Effector memory CD8-positive, alpha-beta T cell (primary cell): ENCODE data around the gene CLDN9.

ENCODE experiments used
- ATAC-seq: fragments of 150-1000 bp; cut with Tn5 transposase; replicated peaks from 2 replicates; pipeline ENCODE4 v1.10.0; 2021; ENCODE audit warnings: mild to moderate bottlenecking, moderate library complexity
- DNase-seq, 3 experiments: peaks; one replicate each; pipeline ENCODE4 v3.0.0; 2021
- H3K27ac Mint-ChIP-seq, 2 donors: one replicate each; pipeline ENCODE4 v1.8.0; 2022; ENCODE audit warnings: mild to moderate bottlenecking in 2 of 2, mixed read lengths in 2 of 2, moderate library complexity in 2 of 2
- H3K27me3 Mint-ChIP-seq, 2 donors: one replicate each; pipeline ENCODE4 v1.8.0; 2022; ENCODE audit warnings: mixed read lengths in 2 of 2
- H3K36me3 Mint-ChIP-seq: one replicate; pipeline ENCODE4 v1.8.0; 2022; ENCODE audit warnings: mild to moderate bottlenecking, moderate library complexity, mixed read lengths; ENCODE audit not compliant: insufficient read depth
- H3K4me1 Mint-ChIP-seq, 2 donors: one replicate each; pipeline ENCODE4 v1.8.0; 2022; ENCODE audit warnings: low read depth in 2 of 2, mixed read lengths in 2 of 2
- H3K4me3 Mint-ChIP-seq, 2 donors: one replicate each; pipeline ENCODE4 v1.8.0; 2022; ENCODE audit warnings: mild to moderate bottlenecking in 2 of 2, mixed read lengths in 2 of 2, moderate library complexity in 2 of 2
- H3K9me3 Mint-ChIP-seq, 2 donors: one replicate each; pipeline ENCODE4 v1.8.0; 2022; ENCODE audit warnings: mixed read lengths in 2 of 2

Gene CLDN9

DNA sequence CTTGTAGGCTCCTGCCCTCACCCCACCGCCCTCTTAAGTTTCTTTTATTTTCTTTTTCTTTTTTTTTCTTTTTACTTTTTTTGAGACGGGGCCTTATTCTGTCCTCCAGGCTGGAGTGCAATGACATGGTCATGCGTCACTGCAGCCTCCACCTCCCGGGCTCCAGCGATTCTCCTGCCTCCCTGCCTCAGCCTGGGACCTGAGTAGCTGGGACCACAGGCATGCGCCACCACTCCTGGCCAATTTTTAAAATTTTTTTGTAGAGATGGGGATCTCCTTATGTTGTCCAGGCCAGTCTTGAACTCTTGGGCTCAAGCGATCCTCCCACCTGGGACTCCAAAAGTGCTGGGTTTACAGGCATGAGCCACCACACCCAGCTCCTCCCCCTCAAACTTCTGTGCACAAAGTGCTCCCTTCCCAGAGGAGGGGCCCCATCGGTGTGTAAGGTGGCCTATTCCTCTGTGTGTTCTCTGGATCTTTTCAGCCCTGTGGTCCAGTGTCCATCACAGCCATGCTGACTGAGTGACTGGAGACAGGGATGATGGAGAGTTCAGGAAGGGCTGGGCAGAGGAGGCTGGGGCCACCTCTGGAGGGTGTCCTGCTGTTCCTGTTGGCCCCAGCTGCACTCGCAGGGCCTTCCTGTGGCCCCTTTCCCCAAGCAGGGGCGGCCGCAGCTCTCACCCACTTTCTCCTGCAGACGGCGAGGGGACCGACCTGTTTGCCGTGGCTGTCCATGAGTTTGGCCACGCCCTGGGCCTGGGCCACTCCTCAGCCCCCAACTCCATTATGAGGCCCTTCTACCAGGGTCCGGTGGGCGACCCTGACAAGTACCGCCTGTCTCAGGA lies 43.8 kb downstream of the CLDN9 start:
- Mint-ChIP-seq H3K9me3 (no peaks in the 10 kb centered on the region), H3K27me3 (no peaks in the 10 kb centered on the region), H3K27ac (peak overlapping the region; percentile 91), H3K4me1 (peaks cover 52 to 55% of the 10 kb centered on the region in 2 donors), H3K36me3 (peaks cover 22% of the 10 kb centered on the region), H3K4me3 (peak overlapping the region; percentile 91 to 92)
- ATAC-seq, result no peak
- no peak for DNase-seq

DNA sequence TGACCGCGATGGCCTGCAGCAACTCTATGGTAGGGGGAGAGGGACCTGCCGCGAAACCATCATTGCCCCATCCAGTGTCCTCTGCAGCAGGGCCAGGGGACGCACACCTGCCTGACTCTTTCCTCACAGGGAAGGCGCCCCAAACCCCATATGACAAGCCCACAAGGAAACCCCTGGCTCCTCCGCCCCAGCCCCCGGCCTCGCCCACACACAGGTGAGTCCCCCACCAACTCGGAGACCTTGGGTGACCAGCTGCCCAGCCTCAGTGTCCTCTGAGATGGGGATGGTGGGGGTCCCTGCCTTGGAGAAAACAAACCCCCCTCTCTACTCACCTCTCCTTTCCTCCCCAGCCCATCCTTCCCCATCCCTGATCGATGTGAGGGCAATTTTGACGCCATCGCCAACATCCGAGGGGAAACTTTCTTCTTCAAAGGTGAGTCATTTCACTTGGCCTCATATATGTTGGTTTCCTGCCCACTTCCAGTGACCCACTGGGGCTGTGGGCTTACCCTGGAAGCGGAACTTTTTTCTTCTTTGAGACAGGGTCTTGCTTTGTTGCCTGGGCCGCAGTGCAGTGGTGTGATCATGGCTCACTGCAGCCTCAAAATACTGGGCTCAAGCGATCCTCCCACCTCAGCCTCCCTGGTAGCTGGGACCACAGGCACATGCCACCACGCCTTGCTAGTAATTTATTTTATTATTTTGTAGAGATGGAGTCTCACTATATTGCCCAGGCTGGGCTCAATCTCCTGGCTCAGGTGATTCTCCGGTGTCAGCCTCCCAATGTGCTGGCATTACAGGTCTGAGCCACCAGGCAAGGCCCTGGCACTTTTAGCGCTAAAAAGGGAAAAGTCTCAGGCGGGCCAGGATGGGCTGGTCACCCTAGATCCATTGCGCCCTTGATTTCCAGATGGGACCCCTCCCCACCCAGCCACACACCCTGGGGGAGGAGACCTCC lies 44.7 kb downstream of the CLDN9 start:
- ATAC-seq (no peak), DNase-seq (no peak)
- Mint-ChIP-seq H3K4me3 (peak overlapping the region; percentile 91 to 92), H3K36me3 (peaks cover 19% of the 10 kb centered on the region), H3K27me3 (no peaks in the 10 kb centered on the region), H3K4me1 (peaks cover 48 to 50% of the 10 kb centered on the region in 2 donors), H3K9me3 (no peaks in the 10 kb centered on the region), H3K27ac (peak overlapping the region; percentile 91)

DNA sequence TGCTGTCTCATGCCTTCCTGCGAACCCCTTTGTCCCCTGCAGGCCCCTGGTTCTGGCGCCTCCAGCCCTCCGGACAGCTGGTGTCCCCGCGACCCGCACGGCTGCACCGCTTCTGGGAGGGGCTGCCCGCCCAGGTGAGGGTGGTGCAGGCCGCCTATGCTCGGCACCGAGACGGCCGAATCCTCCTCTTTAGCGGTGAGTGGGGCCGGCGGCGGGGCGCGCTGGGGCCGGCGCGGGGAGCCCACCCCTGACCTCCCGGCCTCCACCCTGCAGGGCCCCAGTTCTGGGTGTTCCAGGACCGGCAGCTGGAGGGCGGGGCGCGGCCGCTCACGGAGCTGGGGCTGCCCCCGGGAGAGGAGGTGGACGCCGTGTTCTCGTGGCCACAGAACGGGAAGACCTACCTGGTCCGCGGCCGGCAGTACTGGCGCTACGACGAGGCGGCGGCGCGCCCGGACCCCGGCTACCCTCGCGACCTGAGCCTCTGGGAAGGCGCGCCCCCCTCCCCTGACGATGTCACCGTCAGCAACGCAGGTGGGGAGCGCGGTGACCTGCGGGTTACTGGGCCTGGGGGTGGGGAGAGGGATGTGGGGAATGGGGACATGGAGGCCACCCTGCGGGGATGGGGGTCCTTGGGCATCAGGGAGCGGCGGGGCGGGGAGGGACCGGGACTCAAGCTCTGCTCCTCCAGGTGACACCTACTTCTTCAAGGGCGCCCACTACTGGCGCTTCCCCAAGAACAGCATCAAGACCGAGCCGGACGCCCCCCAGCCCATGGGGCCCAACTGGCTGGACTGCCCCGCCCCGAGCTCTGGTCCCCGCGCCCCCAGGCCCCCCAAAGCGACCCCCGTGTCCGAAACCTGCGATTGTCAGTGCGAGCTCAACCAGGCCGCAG lies 45.7 kb downstream of the CLDN9 start:
- H3K4me1 Mint-ChIP-seq, result peaks cover 53 to 54% of the 10 kb centered on the region in 2 donors
- H3K4me3 Mint-ChIP-seq, result peak overlapping the region; percentile 91 to 92
- H3K27ac Mint-ChIP-seq, result peak overlapping the region; percentile 60 to 96
- peak in 2 of 3 experiments; percentile 30 to 51 for DNase-seq
- H3K9me3 Mint-ChIP-seq, result no peaks in the 10 kb centered on the region
- H3K27me3 Mint-ChIP-seq, result no peaks in the 10 kb centered on the region
- H3K36me3 Mint-ChIP-seq, result peaks cover 18% of the 10 kb centered on the region
- peak; percentile 54 for ATAC-seq

DNA sequence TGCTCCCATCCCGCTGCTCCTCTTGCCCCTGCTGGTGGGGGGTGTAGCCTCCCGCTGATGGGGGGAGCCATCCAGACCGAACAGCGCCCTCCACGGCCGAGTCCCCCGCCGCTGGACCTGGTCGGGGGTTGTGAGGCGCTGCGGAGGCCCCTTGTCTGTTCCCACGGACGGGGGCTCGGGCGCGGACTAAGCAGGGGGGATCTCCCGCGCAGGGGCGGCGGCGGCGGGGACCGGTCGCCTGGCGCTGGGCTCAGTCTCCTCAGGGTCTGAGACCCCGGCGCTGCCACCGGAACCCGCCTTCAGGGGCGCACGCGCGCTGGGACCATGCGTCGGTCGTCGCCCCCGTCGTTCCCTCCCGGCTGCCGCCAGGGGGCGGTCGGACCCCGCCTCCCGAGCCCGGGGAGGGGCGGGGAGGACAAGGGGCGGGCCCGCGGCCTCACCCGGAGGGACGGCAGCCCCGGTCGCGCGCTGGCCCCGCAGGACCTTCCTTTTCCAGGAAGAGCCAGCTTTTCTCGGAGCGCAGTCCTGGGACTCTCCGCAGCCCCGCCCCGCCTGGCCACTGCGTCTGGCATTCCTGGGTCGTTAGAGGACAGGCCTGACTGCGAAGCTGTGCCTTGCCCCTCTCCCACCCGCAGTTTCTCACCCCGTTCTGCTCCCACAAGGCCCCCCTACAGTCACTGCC lies 46.5 kb downstream of the CLDN9 start:
- no peaks in the 10 kb centered on the region for H3K27me3 Mint-ChIP-seq
- H3K4me1 Mint-ChIP-seq, result peaks cover 52% of the 10 kb centered on the region in 2 donors
- H3K27ac Mint-ChIP-seq, result peak overlapping the region; percentile 94 to 96
- peak overlapping the region; percentile 91 to 92 for H3K4me3 Mint-ChIP-seq
- peak; percentile 82 to 90 (median 89) for DNase-seq
- no peaks in the 10 kb centered on the region for H3K9me3 Mint-ChIP-seq
- ATAC-seq, result peak; percentile 85
- peaks cover 14% of the 10 kb centered on the region for H3K36me3 Mint-ChIP-seq

DNA sequence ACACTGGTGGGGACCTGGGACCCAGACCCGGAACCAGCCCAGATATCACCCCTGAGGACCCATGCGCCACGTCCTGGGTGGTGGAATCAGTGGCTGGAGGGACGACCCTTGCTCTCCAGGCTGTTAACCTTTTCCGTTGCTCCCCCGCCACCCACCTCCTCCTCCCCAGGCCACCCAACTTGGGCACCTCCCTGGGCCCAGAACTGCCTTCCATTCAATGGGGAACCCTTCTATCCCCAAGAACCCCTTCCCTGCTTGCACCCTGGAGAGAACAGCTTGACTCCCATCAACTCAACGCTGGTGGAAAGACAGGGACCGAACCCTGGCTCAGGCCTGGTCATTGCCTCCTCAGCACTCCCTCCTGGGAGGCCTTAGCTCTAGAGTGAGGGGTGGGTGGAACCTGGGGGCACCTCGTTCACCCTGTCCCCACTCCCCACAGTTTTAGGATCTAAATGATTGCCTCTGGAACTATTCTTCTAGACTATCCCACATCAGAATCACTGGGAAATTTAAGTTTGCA lies 47.1 kb downstream of the CLDN9 start:
- Mint-ChIP-seq H3K9me3 (no peaks in the 10 kb centered on the region), H3K4me1 (peaks cover 51 to 53% of the 10 kb centered on the region in 2 donors), H3K36me3 (peaks cover 12% of the 10 kb centered on the region), H3K4me3 (peak overlapping the region; percentile 91 to 92), H3K27me3 (no peaks in the 10 kb centered on the region), H3K27ac (peak overlapping the region; percentile 94 to 96)
- no peak for ATAC-seq
- DNase-seq, result no peak

DNA sequence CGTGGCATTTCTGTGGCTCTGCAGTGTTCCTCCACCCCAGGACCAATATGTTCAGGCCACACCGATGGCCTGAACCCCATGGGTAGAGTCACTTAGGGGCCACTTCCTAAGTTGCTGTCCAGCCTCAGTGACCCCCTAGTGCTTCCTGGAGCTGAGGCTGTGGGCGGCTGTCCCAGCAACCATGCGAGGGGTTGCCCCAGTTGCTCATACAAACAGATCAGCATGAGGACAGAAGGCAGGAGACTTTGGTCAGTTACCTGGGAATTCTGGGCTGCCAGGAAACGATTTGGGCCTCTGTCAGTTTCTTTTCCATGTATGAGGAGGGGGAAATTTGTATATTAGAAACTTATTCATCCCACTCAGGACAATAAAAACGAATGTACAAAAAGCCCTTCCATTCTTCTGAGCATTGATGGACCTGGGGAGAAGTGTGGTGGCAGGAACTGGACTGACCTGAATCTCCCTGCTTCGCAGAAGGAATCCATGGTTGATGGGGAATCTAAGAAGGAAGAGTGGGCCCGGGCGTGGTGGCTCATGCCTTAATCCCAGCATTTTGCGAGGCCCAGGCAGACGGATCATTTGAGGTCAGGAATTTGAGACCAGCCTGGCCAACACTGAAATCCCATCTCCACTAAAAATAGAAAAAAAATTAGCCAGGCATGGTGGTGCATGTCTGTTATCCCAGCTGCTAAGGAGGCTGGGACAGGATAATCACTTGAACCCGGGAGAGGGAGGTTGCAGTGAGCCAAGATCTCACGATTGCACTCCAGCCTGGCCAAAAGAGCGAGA lies 47.8 kb downstream of the CLDN9 start:
- Mint-ChIP-seq H3K4me1 (peaks cover 47 to 49% of the 10 kb centered on the region in 2 donors), H3K27me3 (no peaks in the 10 kb centered on the region), H3K9me3 (no peaks in the 10 kb centered on the region), H3K4me3 (peak overlapping the region; percentile 91 to 92), H3K36me3 (peaks cover 18% of the 10 kb centered on the region), H3K27ac (peak overlapping the region; percentile 94 to 96)
- DNase-seq, result no peak
- ATAC-seq, result no peak

DNA sequence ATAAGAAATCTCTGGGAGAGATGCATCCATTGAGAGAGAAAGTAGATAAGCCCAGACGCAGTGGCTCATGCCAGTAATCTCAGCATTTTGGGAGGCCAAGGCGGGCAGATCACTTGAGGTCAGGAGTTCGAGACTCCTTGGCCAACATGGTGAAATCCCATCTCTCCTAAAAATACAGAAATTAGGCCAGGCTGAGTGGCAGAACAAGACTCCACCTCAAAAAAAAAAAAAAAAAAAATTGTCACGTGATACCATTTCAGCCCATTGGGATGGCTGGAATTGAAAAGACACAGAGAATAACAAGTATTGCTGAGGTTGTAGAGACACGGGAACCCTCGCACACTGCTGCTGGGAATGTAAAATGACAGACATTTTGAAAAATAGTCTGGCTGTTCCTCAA lies 49.8 kb downstream of the CLDN9 start:
- DNase-seq (no peak), ATAC-seq (no peak)
- no peak overlapping the region for H3K4me3 Mint-ChIP-seq
- H3K27ac Mint-ChIP-seq, result peak overlapping the region; percentile 98 to 99
- H3K27me3 Mint-ChIP-seq, result no peaks in the 10 kb centered on the region
- peaks cover 32% of the 10 kb centered on the region for H3K36me3 Mint-ChIP-seq
- peaks cover 36 to 40% of the 10 kb centered on the region in 2 donors for H3K4me1 Mint-ChIP-seq
- no peaks in the 10 kb centered on the region for H3K9me3 Mint-ChIP-seq

DNA sequence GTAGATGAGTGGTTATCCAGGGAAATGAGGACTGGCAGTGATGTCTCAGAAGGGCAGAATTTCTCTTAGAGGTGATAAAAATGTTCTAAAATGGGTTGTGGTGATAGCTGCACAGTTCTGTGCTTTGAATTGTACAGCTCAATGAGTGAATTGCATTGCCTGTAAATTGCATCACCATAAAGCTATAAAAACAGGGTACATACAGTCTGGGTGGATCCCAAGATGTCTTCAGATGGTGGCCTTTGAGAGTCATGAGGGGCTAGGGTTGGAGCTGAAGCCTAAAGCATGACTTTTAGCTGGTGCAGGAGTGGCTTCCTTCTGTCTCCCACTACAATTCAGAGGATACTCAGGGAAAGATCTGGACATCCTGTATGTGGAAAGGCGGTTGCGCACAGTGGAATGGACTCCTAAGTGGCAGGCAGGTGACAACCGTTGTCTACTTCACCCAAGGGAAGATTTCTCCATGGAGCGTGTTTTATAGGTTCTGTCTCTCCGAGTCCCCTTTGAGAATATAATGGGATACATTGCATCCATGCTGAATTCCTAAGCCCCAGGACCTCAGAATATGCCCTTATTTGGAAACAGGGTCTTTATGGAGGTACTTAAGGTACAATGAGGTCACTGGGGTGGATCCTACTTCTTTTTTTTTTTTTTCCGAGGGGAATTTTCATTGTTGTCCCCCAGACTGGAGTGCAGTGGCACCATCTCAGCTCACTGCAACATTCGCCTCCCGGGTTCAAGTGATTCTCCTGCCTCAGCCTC lies 51.1 kb downstream of the CLDN9 start:
- H3K9me3 Mint-ChIP-seq, result no peaks in the 10 kb centered on the region
- ATAC-seq, result no peak
- no peak for DNase-seq
- peaks cover 45 to 51% of the 10 kb centered on the region in 2 donors for H3K4me1 Mint-ChIP-seq
- peak overlapping the region; percentile 98 to 99 for H3K27ac Mint-ChIP-seq
- no peaks in the 10 kb centered on the region for H3K27me3 Mint-ChIP-seq
- H3K36me3 Mint-ChIP-seq, result peaks cover 41% of the 10 kb centered on the region
- peak overlapping the region; percentile 100 for H3K4me3 Mint-ChIP-seq
